Activated naive CD4-positive, alpha-beta T cell treated with anti-CD3 and anti-CD28 coated beads, Interleukin-2, amount 50 U/mL, for 72 hours (primary cell): ENCODE measurements around the gene KIAA1755. TPM values are rescaled to one million over a fixed set of nuclear protein-coding genes. Genes with fewer than 3 reads are reported as not detected.
A peak's percentile ranks its signal among the peaks of the same experiment; 100 is the strongest.

Source experiments
- ATAC-seq, 2 donors: fragments of 150-1000 bp; cut with Tn5 transposase; 2 replicates each; pipeline ENCODE4 v1.10.0; 2021; ENCODE audit warnings: mild to moderate bottlenecking in 2 of 2, moderate library complexity in 2 of 2
- DNase-seq, 2 donors: peaks; one replicate each; pipeline ENCODE4 v3.0.0; 2021 to 2022; ENCODE audit warnings: low spot score in 2 of 2
- H3K27ac Mint-ChIP-seq, 2 donors: one replicate each; pipeline ENCODE4 v1.8.0; 2022; ENCODE audit warnings: mild to moderate bottlenecking in 2 of 2, mixed read lengths in 2 of 2
- H3K36me3 Mint-ChIP-seq, 2 donors: one replicate each; pipeline ENCODE4 v1.8.0; 2022; ENCODE audit warnings: mixed read lengths in 2 of 2
- H3K9me3 Mint-ChIP-seq, 2 donors: one replicate each; pipeline ENCODE4 v1.8.0; 2022; ENCODE audit warnings: mixed read lengths in 2 of 2
- total RNA-seq, 2 donors: library from RNA; stranded (reverse); gene quantifications; one replicate each; pipeline ENCODE4 v1.2.3, GENCODE V29; 2022

The KIAA1755 gene
- total RNA-seq, 2 donors from 2014 or later: not detected

DNA sequence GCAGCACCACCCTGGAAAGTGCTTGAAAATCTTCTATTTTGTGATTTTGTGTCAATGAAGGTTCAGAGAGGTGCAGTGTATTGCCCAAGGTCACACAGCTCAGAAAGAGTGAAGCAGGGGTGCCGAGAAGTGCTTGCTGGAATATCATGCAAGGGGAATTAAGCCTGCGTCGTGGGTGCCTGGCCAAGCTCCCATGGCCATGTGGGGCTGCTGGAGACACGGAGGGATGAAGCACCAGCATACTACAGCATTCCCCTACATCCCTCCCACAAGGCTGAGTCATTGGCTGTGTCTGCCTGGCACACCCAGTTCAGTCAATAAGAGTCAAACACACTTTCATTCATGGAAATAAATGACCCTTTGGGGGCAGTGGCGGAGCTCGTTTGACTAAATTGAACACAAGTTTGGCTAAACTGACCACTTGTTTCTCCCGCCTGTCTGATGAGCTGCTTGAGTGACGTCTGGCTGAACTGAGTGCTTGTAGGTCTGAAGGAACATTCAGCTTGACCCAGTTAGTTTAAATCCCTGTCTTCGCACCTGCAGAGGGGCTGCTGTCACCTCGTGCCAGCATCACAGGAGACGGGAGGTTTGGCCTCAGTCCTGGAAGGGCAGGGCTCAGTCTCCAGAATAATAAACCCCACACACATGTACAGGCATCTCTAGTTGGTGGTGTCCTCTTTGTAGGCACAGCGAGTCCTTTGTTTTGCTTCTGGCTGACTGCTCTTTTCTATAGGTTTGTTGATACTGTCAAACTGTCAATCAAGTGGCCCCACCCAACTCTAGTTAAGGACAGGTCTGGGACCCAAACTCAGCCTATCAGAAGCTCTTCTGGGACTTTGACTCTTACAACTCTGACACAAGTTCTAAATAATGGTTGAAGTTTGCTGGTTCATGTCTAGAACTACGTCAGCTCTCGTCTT is 87.0 kb downstream of the KIAA1755 start:
- ATAC-seq (no peak), DNase-seq (no peak)
- H3K36me3 Mint-ChIP-seq: no peaks in the 10 kb centered on the region
- no peak overlapping the region for H3K27ac Mint-ChIP-seq
- no peaks in the 10 kb centered on the region for H3K9me3 Mint-ChIP-seq

DNA sequence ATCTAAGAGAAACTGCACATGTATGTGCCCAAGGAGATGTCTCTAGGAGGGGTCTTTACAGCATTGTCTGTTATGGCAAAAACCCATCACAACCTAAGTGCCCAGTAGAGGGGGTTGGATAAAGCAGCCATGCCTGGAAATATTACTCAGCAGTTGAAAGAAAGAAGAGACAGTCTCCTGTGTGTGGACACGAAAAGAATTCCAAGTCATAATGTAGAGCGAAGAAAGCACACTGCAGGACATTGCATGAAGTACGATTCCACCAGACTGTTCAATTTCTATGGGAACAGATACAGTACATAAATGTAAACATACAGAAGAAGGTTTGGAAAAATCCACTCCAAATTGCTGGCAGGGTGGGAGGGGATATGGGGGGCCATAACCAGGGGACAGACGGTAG is 88.1 kb downstream of the KIAA1755 start:
- DNase-seq (no peak), ATAC-seq (no peak)
- Mint-ChIP-seq H3K27ac (no peak overlapping the region), H3K36me3 (no peaks in the 10 kb centered on the region), H3K9me3 (no peaks in the 10 kb centered on the region)

DNA sequence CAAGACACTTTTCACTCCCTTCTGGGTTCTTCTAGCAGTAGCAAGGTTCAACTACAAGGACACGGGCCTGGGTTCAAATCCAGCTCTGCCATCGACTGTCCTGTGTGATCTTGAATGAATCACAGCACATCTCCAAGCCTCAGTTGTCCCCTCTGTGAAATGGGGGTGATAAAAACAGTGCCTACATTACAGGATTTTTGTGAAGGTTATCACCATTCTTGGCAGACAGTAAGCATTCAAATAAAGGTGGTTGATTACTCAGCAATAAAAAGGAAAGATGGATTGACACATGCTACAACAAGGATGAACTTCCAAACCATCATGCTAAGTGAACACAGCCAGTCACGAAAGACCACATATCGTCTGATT is 88.9 kb downstream of the KIAA1755 start:
- no peaks in the 10 kb centered on the region for H3K36me3 Mint-ChIP-seq
- H3K27ac Mint-ChIP-seq: no peak overlapping the region
- ATAC-seq (no peak), DNase-seq (no peak)
- no peaks in the 10 kb centered on the region for H3K9me3 Mint-ChIP-seq

DNA sequence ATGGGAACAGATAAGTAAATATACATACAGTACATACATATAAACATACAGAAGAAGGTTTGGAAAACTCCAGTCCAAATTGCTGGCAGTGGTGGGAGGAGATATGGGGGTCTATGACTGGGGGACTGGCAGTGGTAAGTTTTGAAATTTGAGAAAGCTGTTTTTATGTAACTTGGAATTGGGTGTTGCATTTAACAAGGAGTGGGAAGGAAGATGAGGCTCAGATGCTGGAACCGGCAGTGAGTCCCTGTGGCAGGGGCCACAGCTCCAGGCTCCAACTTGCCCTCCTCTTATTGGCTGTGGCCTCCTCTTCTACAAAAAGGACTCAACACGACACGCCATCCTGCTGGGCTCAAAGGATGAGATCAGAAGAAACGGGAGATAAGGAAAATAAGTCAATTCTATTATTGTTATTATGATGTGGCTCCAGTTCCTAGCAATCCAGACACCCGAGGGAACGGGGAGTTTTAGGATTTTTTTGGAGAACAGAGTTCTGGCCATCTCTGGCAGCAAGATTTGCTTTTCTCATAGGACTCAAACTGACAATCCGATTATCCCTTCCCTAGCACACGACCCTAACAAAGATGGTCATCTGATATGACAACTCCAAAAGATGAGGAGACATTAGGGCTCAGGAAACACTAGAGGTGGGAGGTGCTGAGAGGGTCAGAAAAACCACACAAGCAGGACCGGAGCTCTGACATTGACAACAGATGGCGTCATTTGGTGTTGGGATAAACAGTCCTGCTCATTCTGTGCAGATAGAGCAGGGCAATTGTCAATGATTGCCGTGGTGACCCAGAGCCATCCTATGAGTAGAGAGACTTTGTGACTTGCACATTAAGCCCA is 89.5 kb downstream of the KIAA1755 start:
- Mint-ChIP-seq H3K36me3 (no peaks in the 10 kb centered on the region), H3K9me3 (no peaks in the 10 kb centered on the region), H3K27ac (no peak overlapping the region)
- DNase-seq (no peak), ATAC-seq (no peak)

DNA sequence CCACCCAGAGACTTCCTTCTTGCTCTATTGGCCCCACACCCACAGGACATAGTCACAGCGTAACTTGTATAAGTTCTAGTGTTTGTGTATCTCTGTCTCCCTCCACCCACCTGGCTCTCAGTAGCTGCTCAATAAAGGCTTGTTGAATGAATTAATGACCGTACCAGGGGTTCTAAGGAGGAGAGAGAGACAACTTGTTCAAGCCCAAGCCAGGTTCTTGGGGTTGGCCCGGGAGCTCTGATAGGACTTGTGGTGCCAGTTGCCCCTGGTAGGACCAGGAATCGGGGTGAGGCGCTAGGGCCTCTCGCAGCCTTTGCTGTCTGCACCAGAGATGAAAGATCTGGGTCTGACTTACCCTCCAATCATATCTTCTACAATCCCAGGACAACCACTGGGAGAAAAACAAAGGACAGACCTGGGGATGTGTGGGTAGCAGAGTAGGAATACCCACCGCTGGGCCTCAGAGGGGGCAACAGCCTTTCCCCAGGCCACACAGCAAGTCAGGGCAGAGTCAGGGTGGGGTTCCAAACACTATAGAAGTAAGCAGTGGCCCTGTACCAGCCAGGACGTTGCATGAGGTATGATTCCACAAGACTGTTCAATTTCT is 90.2 kb downstream of the KIAA1755 start:
- DNase-seq (no peak), ATAC-seq (no peak)
- no peaks in the 10 kb centered on the region for H3K9me3 Mint-ChIP-seq

DNA sequence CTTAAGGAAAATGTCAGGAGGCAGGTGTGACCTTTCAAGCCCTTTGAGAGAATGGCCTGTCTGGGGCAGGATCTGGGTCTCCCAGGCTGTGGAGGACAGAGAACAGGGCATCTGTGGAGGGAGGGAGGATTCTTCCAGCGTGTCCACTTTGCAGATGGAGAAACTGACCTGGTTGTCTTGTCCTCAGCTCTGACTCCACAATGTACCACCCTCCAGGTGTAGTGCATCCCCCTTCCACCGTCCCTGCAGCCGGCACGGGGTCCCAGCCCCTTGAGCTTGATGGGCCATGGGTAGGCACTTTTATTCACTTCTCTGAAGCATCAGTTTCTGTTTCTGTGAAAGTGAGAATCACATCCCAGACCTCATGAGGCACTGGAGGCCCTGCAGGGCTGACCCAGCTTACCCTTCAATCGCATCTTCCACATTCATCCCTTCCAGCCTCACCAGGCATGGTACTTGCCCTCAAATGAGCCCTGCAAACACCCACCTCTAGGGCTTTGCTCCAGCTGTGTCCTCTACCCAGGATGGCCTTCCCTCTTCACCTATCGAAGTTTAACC is 90.8 kb downstream of the KIAA1755 start:
- no peaks in the 10 kb centered on the region for H3K36me3 Mint-ChIP-seq
- DNase-seq (no peak), ATAC-seq (no peak)
- no peaks in the 10 kb centered on the region for H3K9me3 Mint-ChIP-seq
- H3K27ac Mint-ChIP-seq: peak overlapping the region; percentile 22 to 81

More for the DNA sequence above, 90.2 kb downstream of the KIAA1755 start:
- Mint-ChIP-seq H3K27ac (peak overlapping the region; percentile 22 to 81), H3K36me3 (no peaks in the 10 kb centered on the region)

DNA sequence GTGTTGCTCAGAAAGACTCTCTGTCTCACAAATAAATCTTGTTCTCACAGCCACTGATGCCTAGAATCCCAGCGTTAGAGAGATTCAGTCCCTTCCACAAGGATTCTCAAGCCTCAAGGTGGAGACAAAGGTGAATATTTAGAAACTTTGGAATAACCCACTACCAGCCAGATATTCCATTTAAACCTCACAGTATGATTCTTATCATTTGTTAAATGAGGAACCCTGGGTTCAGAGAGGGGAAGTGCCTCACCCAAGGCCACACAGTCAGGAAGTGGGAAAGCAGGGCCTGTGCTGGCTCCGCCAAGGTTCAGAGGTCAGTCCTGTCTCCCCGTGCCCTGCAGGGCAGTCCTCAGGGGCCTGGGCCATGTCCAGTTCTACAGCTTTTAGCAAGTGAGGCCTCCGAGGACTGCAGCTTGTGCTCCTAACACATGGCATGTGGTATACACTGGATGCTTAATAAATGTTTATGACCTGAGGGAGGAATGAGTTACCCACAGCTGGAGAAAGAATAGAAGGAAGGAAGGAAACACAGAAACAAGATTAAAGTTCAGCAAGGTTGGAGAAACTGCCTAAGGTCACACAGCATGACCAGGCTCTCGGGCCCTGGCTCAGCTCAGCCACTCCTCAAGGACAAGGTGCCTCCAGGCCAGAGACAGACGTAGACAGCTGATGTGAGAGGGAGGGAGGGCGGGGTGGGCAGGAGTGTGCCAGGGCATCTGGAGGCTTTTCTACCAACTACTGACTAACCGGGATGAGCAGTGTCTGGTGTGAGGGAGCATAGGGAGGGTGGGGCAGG is 91.5 kb downstream of the KIAA1755 start:
- no peak for ATAC-seq
- no peak overlapping the region for H3K27ac Mint-ChIP-seq
- H3K9me3 Mint-ChIP-seq: no peaks in the 10 kb centered on the region
- no peak for DNase-seq
- H3K36me3 Mint-ChIP-seq: no peaks in the 10 kb centered on the region

DNA sequence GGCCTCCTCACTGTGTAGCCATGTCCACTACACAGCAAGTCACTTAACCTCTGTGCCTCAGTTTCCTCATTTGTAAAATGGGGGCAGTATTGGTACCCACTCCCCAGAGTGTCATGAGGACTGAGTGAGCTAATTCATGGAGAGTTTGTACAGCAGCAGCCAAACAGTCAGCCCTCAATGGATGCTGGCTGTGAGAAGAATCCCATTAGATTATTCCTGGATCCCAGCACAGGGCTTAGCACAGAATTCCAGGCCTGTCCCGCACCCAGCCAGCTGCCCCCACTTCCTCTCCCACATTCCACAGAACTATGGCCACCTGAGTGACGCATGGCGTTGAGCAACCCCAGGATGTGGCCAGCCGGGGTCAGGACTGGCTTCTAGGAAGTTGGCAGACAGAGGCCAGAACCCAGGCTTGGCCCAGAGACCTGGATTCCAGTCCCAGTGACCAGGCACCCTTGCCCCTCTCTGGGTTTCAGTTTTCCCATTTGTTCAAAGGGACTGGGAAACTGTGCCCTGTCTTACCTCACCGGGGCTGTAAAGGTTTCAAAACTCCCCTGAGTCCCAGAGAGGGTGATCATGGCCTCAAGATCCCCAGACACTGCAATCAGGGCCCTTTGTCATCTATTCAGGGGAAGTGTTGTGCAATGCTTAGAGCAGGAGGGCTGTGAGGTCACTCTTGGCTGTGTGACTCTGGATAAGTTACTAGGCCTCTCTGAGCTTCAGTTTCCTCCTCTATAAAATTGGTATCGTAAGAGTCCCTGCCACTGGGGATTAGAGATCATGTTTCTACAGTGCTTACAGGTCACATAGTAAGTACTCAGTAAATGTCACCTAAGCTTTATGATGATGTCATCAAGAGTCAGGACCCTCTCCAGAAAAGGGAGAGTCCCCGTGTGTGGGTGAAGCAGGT is 92.4 kb downstream of the KIAA1755 start:
- Mint-ChIP-seq H3K9me3 (no peaks in the 10 kb centered on the region), H3K36me3 (no peaks in the 10 kb centered on the region), H3K27ac (no peak overlapping the region)
- peak in 1 of 2 donors; percentile 46 for ATAC-seq
- DNase-seq: no peak

DNA sequence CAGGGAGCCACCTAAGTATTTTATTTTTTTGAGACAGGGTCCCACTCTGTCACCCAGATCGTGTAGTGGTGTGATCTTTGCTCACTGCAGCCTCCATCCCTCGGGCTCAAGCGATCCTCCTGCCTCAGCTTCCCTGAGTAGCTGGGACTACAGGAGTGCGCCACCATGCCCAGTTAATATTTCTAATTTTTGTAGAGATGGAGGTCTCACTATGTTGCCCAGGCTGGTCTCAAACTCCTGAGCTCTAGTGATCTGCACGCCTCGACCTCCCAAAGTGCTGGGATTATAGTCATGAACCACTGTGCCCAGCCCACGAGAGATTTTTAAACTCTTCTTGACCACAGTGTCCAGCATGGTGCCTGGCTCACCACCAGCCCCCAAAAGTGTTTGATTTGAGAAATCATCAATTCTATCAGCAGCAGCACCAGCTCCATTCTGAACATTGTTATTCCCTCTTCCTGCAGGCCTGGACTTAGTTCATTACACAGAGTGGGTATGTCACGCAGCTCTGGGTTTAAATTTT is 93.1 kb downstream of the KIAA1755 start:
- no peaks in the 10 kb centered on the region for H3K36me3 Mint-ChIP-seq
- DNase-seq (no peak), ATAC-seq (no peak)
- no peaks in the 10 kb centered on the region for H3K9me3 Mint-ChIP-seq
- no peak overlapping the region for H3K27ac Mint-ChIP-seq

DNA sequence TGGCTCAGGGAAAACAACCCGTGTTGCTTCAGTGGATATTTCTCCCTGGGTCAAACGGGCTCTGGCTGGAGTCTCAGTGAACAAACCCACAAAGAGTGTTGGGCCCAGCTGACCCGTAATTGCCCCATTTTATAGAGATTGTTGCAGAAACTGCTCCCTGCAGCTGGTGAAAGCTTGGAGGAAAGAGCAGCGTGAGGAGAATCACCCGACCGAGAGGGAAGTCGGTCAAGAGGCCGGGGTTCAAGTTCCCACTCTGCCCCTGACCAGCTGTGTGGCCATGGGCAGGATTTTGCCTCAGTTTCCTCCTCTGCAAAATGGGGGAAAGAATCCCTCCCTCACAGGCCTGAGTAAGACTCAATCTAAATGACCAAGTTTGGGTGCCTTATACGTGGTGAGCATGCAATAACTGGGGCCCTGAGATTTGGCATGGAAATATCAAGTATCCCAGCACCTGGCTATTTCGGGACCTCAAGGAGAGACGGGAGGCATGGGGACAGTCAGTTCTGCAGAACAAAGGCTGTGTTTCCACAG is 93.8 kb downstream of the KIAA1755 start:
- Mint-ChIP-seq H3K36me3 (no peaks in the 10 kb centered on the region), H3K9me3 (no peaks in the 10 kb centered on the region), H3K27ac (no peak overlapping the region)
- ATAC-seq: no peak
- no peak for DNase-seq

DNA sequence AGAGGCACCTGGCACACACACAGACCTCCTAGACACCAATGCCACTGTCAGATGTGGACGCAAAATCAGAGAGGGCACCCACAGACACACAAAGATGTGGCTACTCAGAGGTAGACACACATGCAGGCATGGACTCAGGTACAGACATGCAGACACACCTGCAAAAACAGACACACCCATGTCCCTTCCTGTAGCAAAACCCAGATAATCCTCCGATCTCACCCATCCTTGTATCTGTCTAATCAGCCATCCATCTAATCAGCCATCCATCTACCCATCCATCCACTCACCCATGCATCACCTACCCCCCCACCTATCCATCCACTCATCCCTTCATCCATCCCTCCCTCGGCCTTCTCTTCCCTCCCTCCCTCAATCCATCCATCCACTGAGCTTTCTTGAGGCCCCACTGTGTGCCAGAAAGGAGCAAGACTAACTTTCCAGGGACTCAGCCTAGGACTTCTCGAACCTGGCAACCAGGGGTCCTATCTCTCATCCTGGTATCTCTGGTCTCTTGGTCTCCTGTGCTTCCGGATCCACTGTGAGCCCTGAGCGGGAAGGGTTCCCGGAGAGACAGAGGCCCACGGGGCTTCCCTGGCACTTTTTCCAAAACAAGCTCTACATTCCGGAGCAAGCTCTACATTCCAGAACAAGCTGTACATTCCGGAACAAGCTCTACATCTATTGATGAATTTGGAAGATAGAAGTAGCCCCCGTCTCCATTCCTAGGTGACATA is 94.4 kb downstream of the KIAA1755 start:
- no peaks in the 10 kb centered on the region for H3K9me3 Mint-ChIP-seq
- no peak overlapping the region for H3K27ac Mint-ChIP-seq
- no peaks in the 10 kb centered on the region for H3K36me3 Mint-ChIP-seq
- DNase-seq: no peak
- ATAC-seq: no peak

DNA sequence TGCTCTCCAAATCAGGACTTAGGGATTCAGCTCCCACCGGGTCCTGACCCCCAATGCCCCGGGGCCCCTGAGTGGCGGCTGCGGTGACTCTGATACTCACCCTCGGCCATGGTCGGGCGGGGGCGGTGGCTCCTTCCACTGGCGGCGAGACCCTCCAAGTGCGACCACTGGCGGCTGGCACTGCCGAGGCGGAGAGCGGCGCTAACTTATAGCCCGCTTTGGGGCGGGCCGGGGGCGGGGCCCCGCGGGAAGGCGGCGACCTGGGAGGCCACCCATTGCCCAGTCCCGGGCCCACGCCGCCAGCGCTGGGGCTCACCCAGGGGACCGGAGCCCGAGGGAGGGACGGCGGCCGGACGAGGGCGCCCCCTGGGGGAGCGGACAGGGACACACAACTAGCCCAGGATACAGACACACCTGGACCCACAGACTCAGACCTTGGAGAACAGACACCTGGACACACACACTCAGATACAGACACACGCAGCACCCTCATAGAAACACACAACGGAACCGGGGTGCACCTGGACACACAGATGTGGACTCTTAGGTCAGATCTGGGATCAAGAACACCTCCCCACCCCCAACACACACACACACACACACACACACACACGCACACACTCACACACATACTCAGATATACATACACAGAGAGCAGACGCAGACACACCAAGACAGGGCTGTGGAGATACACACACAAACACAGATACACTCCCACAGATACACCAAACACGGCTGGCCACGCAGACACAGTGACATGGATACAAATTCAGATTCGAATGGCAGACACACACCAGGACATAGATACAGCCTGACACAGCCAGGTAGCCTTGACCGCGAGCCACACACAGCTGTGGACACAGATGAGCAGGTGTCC is 95.2 kb downstream of the KIAA1755 start, which contains the start of gene TGM2:
TGM2 (minus strand) TSS at position 182 of the 877 bp plus-strand sequence; CDS start at position 110, 72 bp downstream.
- ATAC-seq: peak; percentile 74 to 89
- H3K9me3 Mint-ChIP-seq: no peaks in the 10 kb centered on the region

DNA sequence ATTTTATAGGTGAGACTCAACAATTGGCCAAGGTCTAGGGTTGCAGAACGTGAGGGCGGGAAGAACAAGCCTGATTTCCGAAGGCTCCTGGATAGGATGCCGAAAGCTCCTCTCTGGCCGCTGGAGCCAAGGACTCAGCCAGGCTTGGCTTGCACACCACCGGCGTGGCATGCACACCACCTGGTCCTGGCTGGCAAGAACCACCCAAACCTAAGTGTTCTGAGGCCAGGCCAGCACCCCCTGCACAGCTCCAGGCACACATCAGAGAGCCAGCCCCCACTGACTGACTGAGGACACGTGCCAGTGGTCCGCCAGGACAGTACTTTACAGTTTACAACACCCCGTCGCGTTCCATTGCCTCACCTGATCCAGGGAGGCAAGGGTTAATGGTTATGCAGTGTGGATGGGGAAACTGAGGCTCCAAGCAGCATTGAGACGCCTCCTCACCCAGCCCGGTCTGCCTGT is 95.9 kb downstream of the KIAA1755 start:
- H3K36me3 Mint-ChIP-seq: no peaks in the 10 kb centered on the region
- H3K9me3 Mint-ChIP-seq: no peaks in the 10 kb centered on the region
- ATAC-seq: no peak
- no peak overlapping the region for H3K27ac Mint-ChIP-seq
- DNase-seq: no peak

More for the DNA sequence above, 95.2 kb downstream of the KIAA1755 start, which contains the start of gene TGM2:
- no peak within 1 kb of the TSS for H3K27ac Mint-ChIP-seq
- peak in 1 of 2 donors; percentile 64 for DNase-seq
- H3K36me3 Mint-ChIP-seq: no peaks in the 10 kb centered on the region
